Adrenal gland (tissue), 5 donors: Measurements from ENCODE around the gene APEX2.

Source experiments
- POLR2A ChIP-seq, 2 donors: fragments of 450-650 bp; IDR thresholded peaks; one replicate each; pipeline ENCODE4 v1.6.1; 2017; ENCODE audit warnings: antibody characterized with exemption in 2 of 2, mild to moderate bottlenecking in 2 of 2, moderate library complexity in 1 of 2
- TF ChIP-seq, protein P1 (sequence below), 6 experiments: fragments of 450-650 bp in 4 of 6; fragments of 200-600 bp in 2 of 6; sonication (generic) in 1 of 6; IDR thresholded peaks; 1 replicate in 5 of 6; 2 replicates in 1 of 6; pipeline versions ENCODE4 v1.5.1 to v1.8.0; 2016 to 2021; ENCODE audit warnings: antibody characterized with exemption in 6 of 6, mild to moderate bottlenecking in 2 of 6, moderate library complexity in 1 of 6
- donor health status: DM: no; HTN: no; CAD: no.

DNA sequence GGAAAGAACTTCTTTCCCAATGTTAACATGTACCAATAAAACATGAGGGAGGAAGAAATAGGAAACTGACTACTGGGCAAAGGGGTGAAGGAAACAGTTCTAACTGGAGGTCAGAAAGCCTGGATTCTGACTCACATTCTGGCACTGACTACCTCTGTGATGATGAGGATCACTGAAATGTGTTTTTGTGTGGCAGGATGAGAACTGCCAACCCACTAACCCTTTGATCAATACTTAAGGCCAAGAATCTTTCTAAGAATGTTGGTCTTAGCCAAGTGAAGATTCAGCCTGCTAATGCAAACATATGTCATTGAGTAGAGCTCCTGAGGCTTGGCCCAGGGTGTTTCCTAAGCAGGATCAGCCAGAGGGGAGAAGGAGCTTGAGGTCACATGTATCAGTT lies 26.0 kb downstream of the APEX2 start:
- TF ChIP-seq, protein P1, sequence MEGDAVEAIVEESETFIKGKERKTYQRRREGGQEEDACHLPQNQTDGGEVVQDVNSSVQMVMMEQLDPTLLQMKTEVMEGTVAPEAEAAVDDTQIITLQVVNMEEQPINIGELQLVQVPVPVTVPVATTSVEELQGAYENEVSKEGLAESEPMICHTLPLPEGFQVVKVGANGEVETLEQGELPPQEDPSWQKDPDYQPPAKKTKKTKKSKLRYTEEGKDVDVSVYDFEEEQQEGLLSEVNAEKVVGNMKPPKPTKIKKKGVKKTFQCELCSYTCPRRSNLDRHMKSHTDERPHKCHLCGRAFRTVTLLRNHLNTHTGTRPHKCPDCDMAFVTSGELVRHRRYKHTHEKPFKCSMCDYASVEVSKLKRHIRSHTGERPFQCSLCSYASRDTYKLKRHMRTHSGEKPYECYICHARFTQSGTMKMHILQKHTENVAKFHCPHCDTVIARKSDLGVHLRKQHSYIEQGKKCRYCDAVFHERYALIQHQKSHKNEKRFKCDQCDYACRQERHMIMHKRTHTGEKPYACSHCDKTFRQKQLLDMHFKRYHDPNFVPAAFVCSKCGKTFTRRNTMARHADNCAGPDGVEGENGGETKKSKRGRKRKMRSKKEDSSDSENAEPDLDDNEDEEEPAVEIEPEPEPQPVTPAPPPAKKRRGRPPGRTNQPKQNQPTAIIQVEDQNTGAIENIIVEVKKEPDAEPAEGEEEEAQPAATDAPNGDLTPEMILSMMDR (IDR thresholded peaks at IDR 0.05), result no peak
- no peak for TF ChIP-seq POLR2A (IDR thresholded peaks at IDR 0.05)
